IPS-15b (cell line): Measurements from ENCODE around the gene CDC42BPA.
A peak's percentile ranks its signal among the peaks of the same experiment; 100 is the strongest.

Source experiments
- H3K27me3 ChIP-seq: one replicate; pipeline ENCODE4 v1.6.1; 2013; ENCODE audit warnings: low read length; ENCODE audit not compliant: control insufficient read depth, insufficient read depth
- H3K36me3 ChIP-seq: one replicate; pipeline ENCODE4 v1.6.1; 2013; ENCODE audit warnings: low read length; ENCODE audit not compliant: control insufficient read depth, insufficient read depth
- H3K4me1 ChIP-seq: one replicate; pipeline ENCODE4 v1.6.1; 2013; ENCODE audit warnings: mild to moderate bottlenecking, low read length; ENCODE audit not compliant: control insufficient read depth, insufficient read depth
- H3K4me3 ChIP-seq: one replicate; pipeline ENCODE4 v1.5.1; 2013; ENCODE audit warnings: low read depth, low read length
- H3K9ac ChIP-seq: one replicate; pipeline ENCODE4 v1.6.1; 2013; ENCODE audit warnings: low read depth, mild to moderate bottlenecking, low read length
- H3K9me3 ChIP-seq: one replicate; pipeline ENCODE4 v1.6.1; 2013; ENCODE audit warnings: mild to moderate bottlenecking, low read length; ENCODE audit not compliant: control insufficient read depth, insufficient read depth

CDC42BPA gene

GRCh38 chr1:227328405-227329019 is 10.2 kb upstream of the CDC42BPA start:
- no peaks in the 10 kb centered on the region for H3K9me3 ChIP-seq
- no peaks in the 10 kb centered on the region for H3K27me3 ChIP-seq
- no peaks in the 10 kb centered on the region for H3K36me3 ChIP-seq
- H3K4me3 ChIP-seq: no peak overlapping the region
- no peaks in the 10 kb centered on the region for H3K4me1 ChIP-seq
- H3K9ac ChIP-seq: no peak overlapping the region

DNA sequence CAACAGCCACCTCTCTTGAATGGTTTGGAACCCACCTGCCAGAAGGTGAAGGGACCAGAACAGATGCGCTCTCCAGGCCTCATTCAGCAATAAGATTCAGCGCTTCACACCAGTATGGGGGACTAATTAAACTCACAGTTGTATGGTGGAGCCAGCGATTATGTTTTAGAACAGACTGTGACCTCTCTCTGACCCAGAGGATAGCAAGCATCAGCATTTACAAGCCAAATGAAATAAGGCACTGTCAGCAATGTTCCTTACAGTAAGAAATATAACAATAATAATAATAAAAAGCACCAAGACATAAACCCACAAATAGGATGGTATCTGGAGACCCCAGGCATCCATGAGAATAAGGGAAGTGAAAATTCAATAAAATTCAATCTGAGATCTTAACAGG is 6.9 kb upstream of the CDC42BPA start:
- H3K36me3 ChIP-seq: no peaks in the 10 kb centered on the region

DNA sequence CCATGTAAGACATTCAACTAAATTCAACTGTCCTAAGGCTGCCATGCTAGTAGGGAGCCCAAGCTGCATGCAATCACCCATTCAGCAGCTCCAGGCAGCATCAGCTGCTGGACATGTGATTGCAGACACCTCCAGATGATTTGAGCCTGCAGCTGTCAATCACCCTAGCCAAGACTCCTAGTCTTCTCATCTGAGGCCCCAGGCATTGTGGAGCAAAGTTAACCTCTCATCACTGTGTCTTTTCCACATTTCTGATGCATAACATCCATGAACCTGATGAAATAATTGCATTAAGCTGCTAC is 5.6 kb upstream of the CDC42BPA start:
- H3K4me3 ChIP-seq: no peak overlapping the region
- no peaks in the 10 kb centered on the region for H3K9me3 ChIP-seq
- peaks cover 4% of the 10 kb centered on the region for H3K4me1 ChIP-seq
- no peaks in the 10 kb centered on the region for H3K36me3 ChIP-seq
- no peaks in the 10 kb centered on the region for H3K27me3 ChIP-seq
- H3K9ac ChIP-seq: no peak overlapping the region

More for the DNA sequence above, 6.9 kb upstream of the CDC42BPA start:
- Histone ChIP-seq H3K27me3 (no peaks in the 10 kb centered on the region), H3K4me1 (no peaks in the 10 kb centered on the region), H3K9ac (no peak overlapping the region), H3K4me3 (no peak overlapping the region), H3K9me3 (no peaks in the 10 kb centered on the region)

GRCh38 chr1:227323171-227323966 is 5.1 kb upstream of the CDC42BPA start:
- Histone ChIP-seq H3K4me1 (peaks cover 4% of the 10 kb centered on the region), H3K27me3 (no peaks in the 10 kb centered on the region), H3K4me3 (no peak overlapping the region), H3K36me3 (no peaks in the 10 kb centered on the region), H3K9ac (no peak overlapping the region), H3K9me3 (no peaks in the 10 kb centered on the region)

- Histone ChIP-seq H3K27me3 (no peaks in the 10 kb centered on the region), H3K4me1 (peaks cover 4% of the 10 kb centered on the region), H3K9me3 (no peaks in the 10 kb centered on the region), H3K9ac (no peak overlapping the region), H3K36me3 (no peaks in the 10 kb centered on the region), H3K4me3 (no peak overlapping the region)
Measured at GRCh38 chr1:227322376-227322775, 4.1 kb upstream of the CDC42BPA start.

DNA sequence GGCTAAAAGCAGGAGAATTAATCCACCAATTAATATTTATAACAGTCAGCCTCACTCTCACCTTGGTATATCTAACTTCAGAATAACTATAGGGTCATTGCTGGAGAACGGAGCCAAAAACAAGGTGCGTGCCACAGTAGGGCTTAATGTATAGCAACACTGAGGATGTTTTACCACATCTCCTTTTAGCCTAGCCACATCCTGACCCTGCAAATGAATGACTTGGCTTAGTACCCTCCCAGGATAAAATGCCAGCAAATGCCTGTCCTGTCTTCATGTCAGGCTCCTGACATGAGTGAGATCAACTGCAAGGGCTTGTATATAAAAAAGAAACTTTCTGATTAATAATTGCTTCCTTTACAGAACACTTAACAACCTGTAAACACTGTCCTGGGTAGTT is 2.7 kb upstream of the CDC42BPA start:
- Histone ChIP-seq H3K27me3 (no peaks in the 10 kb centered on the region), H3K9me3 (no peaks in the 10 kb centered on the region), H3K4me3 (no peak overlapping the region), H3K4me1 (peaks cover 4% of the 10 kb centered on the region), H3K9ac (no peak overlapping the region), H3K36me3 (no peaks in the 10 kb centered on the region)

GRCh38 chr1:227320476-227320875 is 2.2 kb upstream of the CDC42BPA start:
- Histone ChIP-seq H3K9me3 (no peaks in the 10 kb centered on the region), H3K9ac (no peak overlapping the region), H3K4me1 (peaks cover 4% of the 10 kb centered on the region), H3K27me3 (no peaks in the 10 kb centered on the region), H3K36me3 (no peaks in the 10 kb centered on the region), H3K4me3 (no peak overlapping the region)

DNA sequence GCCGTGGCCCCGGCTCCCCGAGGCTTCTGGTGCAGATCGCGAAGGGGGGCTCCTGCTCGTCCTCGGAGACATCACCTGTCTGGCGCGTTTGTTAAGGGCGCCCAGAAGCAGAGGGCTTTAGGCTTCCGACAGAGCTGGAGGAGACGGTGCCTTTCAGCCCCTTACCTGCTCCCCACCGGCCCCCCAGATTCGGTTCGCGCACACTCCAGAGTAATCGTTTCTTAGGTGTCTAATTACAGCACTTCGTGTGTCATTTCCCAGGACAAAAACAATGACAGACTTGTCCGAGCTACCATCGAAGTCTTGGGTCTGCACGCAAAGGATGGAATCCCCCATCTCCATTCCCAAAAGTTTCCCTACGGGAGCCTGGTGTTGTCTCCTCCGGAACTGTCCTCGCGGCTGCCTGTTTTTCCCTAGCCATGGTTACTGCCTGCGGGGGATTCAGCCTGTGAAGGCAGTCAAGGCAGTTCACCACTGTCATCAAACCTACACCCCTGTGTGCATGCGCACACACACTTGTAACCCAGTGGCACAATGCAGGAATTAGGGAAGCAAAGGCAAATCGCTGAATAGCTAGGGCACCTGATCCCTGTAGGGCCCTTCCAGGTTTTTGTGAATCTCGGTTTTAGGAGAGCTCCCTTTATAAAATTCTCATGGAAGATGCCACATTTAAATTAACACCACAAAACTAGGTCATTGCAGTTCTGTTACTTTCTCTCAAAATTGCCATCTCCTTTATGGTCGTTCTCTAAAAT is 738 bp upstream of the CDC42BPA start:
- no peaks in the 10 kb centered on the region for H3K9me3 ChIP-seq
- H3K36me3 ChIP-seq: no peaks in the 10 kb centered on the region
- peak overlapping the region; percentile 54 for H3K9ac ChIP-seq
- peak overlapping the region; percentile 68 for H3K4me3 ChIP-seq
- H3K27me3 ChIP-seq: no peaks in the 10 kb centered on the region
- H3K4me1 ChIP-seq: peaks cover 4% of the 10 kb centered on the region

GRCh38 chr1:227317523-227318015 is 723 bp downstream of the CDC42BPA start:
- Histone ChIP-seq H3K4me3 (peak overlapping the region; percentile 70), H3K4me1 (peaks cover 4% of the 10 kb centered on the region), H3K36me3 (no peaks in the 10 kb centered on the region), H3K9me3 (no peaks in the 10 kb centered on the region), H3K27me3 (no peaks in the 10 kb centered on the region), H3K9ac (peak overlapping the region; percentile 47)

DNA sequence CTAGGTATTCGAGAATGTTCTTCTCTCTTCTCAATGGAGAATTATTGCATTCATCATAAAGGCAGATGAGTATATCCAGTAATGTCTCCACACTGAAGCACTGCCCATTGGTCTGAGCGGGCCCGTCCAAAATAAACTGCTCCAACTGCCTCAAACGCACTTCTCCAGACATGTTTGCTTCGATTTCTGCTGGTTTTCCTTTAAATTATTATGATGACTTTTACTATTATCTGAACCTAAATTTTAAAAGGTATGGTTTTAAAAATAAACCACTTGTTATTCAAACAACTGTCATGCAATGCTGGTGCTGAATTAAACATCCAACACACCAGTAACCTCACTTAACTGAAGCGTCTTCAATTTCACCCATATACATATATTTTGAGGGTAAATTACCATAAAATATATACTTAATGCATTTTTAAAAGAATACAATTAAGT is 1.3 kb downstream of the CDC42BPA start:
- Histone ChIP-seq H3K9ac (no peak overlapping the region), H3K4me3 (peak overlapping the region; percentile 70), H3K36me3 (no peaks in the 10 kb centered on the region), H3K27me3 (no peaks in the 10 kb centered on the region), H3K9me3 (no peaks in the 10 kb centered on the region), H3K4me1 (peaks cover 4% of the 10 kb centered on the region)

DNA sequence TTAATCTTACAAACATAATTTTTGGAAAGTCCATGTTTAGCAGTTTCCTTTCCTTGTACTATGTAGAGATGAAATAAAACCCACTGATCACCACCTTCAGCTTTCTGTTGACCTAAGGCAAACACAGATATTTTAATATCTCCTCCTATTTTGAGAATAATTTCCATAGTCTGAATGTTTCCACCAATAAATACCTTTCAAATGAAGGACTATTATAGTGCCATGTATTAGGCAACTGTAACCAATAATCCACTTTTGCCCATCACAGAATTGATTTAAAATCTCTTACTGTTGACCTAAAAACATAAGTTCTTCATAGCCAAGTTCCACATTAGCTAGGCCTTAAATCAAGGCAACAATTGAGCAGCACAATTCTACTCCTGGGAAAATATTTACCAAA is 1.8 kb downstream of the CDC42BPA start:
- no peaks in the 10 kb centered on the region for H3K27me3 ChIP-seq

More for the DNA sequence above, 1.8 kb downstream of the CDC42BPA start:
- Histone ChIP-seq H3K9ac (no peak overlapping the region), H3K4me1 (peaks cover 4% of the 10 kb centered on the region), H3K4me3 (peak overlapping the region; percentile 70), H3K9me3 (no peaks in the 10 kb centered on the region), H3K36me3 (no peaks in the 10 kb centered on the region)
